Spleen (tissue), 7 donors: ENCODE measurements around the gene CHSY3.

Source experiments
- POLR2AphosphoS5 ChIP-seq, 3 donors: sonication (generic); formaldehyde crosslinking; IDR thresholded peaks; one replicate each; pipeline ENCODE4 v1.5.1; 2017; ENCODE audit warnings: antibody characterized with exemption in 3 of 3
- TF ChIP-seq, protein P1 (sequence below), 11 experiments: fragments of 200-600 bp in 7 of 11; fragments of 450-650 bp in 4 of 11; sonication (generic) in 4 of 11; IDR thresholded peaks in 8 of 11; conservative IDR thresholded peaks in 3 of 11; 1 replicate in 7 of 11; 2 replicates in 4 of 11; pipeline versions ENCODE4 v1.4.0 to v1.8.0; 2016 to 2021; ENCODE audit warnings: antibody characterized with exemption in 11 of 11, inconsistent platforms in 4 of 11, mild to moderate bottlenecking in 1 of 11
- donor health status: DM: no; HTN: no; CAD: no; lungs with moderate emphysema.
- donor health status: DM: no; HTN: no; CAD: no.
- donor health status: DM: no; HTN: no; CAD: no.

- TF ChIP-seq, protein P1, sequence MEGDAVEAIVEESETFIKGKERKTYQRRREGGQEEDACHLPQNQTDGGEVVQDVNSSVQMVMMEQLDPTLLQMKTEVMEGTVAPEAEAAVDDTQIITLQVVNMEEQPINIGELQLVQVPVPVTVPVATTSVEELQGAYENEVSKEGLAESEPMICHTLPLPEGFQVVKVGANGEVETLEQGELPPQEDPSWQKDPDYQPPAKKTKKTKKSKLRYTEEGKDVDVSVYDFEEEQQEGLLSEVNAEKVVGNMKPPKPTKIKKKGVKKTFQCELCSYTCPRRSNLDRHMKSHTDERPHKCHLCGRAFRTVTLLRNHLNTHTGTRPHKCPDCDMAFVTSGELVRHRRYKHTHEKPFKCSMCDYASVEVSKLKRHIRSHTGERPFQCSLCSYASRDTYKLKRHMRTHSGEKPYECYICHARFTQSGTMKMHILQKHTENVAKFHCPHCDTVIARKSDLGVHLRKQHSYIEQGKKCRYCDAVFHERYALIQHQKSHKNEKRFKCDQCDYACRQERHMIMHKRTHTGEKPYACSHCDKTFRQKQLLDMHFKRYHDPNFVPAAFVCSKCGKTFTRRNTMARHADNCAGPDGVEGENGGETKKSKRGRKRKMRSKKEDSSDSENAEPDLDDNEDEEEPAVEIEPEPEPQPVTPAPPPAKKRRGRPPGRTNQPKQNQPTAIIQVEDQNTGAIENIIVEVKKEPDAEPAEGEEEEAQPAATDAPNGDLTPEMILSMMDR (IDR thresholded peaks at IDR 0.05 in 8 of 11, conservative IDR thresholded peaks at IDR 0.05 in 3 of 11): no peak
- no peak for TF ChIP-seq POLR2AphosphoS5 (IDR thresholded peaks at IDR 0.05)
These were observed 107.7 kb downstream of the CHSY3 start for GRCh38 chr5:130011986-130012385.
